Neural cell (in vitro differentiated cells): Measurements from ENCODE around the gene GFOD2. TPM values are rescaled to one million over a fixed set of nuclear protein-coding genes. Genes with fewer than 3 reads are reported as not detected.

Experiments
- H2AFZ ChIP-seq: fragments of 200-600, 300-800 bp; sonication (generic), shearing (Covaris generic); 2 replicates; pipeline ENCODE4 v1.6.0; 2014; ENCODE audit warnings: low read depth, mild to moderate bottlenecking, antibody characterized with exemption, low read length, moderate library complexity
- H3F3A ChIP-seq: fragments of 200-600 bp; shearing (Covaris generic); 2 replicates; pipeline ENCODE4 v1.6.1; 2016; ENCODE audit warnings: mild to moderate bottlenecking, moderate library complexity, mixed read lengths, antibody characterized with exemption, low read length; ENCODE audit not compliant: insufficient read depth, poor library complexity, severe bottlenecking
- H3K27ac ChIP-seq: fragments of 200-600, 300-800 bp; sonication (generic), shearing (Covaris generic); 2 replicates; pipeline ENCODE4 v1.5.1; 2014; ENCODE audit warnings: mild to moderate bottlenecking, low read length, moderate library complexity
- H3K27me3 ChIP-seq: fragments of 300-800, 200-600 bp; sonication (generic), shearing (Covaris generic); 2 replicates; pipeline ENCODE4 v1.6.0; 2014; ENCODE audit warnings: mild to moderate bottlenecking, low read depth, low read length, moderate library complexity; ENCODE audit not compliant: insufficient read depth
- H3K36me3 ChIP-seq: fragments of 300-800, 200-600 bp; sonication (generic), shearing (Covaris generic); 2 replicates; pipeline ENCODE4 v1.5.1; 2014; ENCODE audit warnings: mild to moderate bottlenecking, antibody characterized with exemption, low read length, moderate library complexity; ENCODE audit not compliant: insufficient read depth
- H3K4me2 ChIP-seq: fragments of 300-800, 200-600 bp; sonication (generic), shearing (Covaris generic); 2 replicates; pipeline ENCODE4 v1.6.0; 2014; ENCODE audit warnings: mild to moderate bottlenecking, low read length
- H3K4me3 ChIP-seq: fragments of 300-800, 200-600 bp; sonication (generic), shearing (Covaris generic); 2 replicates; pipeline ENCODE4 v1.5.1; 2014; ENCODE audit warnings: mild to moderate bottlenecking, low read length, moderate library complexity
- H3K79me2 ChIP-seq: fragments of 200-600 bp; shearing (Covaris generic); replicated peaks from 2 replicates; pipeline ENCODE4 v1.6.0; 2014; ENCODE audit warnings: mild to moderate bottlenecking, low read length, moderate library complexity; ENCODE audit not compliant: insufficient read depth
- H3K9ac ChIP-seq: fragments of 300-800, 200-600 bp; sonication (generic), shearing (Covaris generic); 2 replicates; pipeline ENCODE4 v1.6.1; 2016; ENCODE audit warnings: mild to moderate bottlenecking, low read length, mixed read lengths
- H3K9me2 ChIP-seq: fragments of 200-600 bp; shearing (Covaris generic); 2 replicates; pipeline ENCODE4 v1.6.1; 2016; ENCODE audit warnings: mild to moderate bottlenecking, low read length, mixed read lengths; ENCODE audit not compliant: insufficient read depth
- H3K9me3 ChIP-seq: fragments of 200-600, 300-800 bp; sonication (generic), shearing (Covaris generic); 2 replicates; pipeline ENCODE4 v1.6.1; 2016; ENCODE audit warnings: mild to moderate bottlenecking, mixed run types, low read length, moderate library complexity, mixed read lengths
- H4K20me1 ChIP-seq: fragments of 200-600 bp; shearing (Covaris generic); 2 replicates; pipeline ENCODE4 v1.6.1; 2016; ENCODE audit warnings: mild to moderate bottlenecking, mixed run types; ENCODE audit not compliant: insufficient read depth
- EP300 ChIP-seq: fragments of 450-650 bp; conservative IDR thresholded peaks from 2 replicates; pipeline ENCODE4 v1.6.1; 2014; ENCODE audit warnings: antibody characterized with exemption, mild to moderate bottlenecking, moderate library complexity; ENCODE audit not compliant: poor library complexity, severe bottlenecking
- EZH2 ChIP-seq: fragments of 200-600, 300-800 bp; shearing (Covaris generic), sonication (generic); IDR thresholded peaks from 2 replicates; pipeline ENCODE4 v1.6.1; 2014; ENCODE audit warnings: antibody characterized with exemption, low read length, borderline replicate concordance, mild to moderate bottlenecking; ENCODE audit not compliant: insufficient read depth, poor library complexity, severe bottlenecking
- MXI1 ChIP-seq: fragments of 450-650 bp; conservative IDR thresholded peaks from 2 replicates; pipeline ENCODE4 v1.6.1; 2014; ENCODE audit warnings: antibody characterized with exemption, mild to moderate bottlenecking; ENCODE audit not compliant: poor library complexity, severe bottlenecking
- POLR2AphosphoS5 ChIP-seq: IDR thresholded peaks from 2 replicates; pipeline ENCODE4 v1.6.1; 2012
- RAD21 ChIP-seq: fragments of 450-650 bp; conservative IDR thresholded peaks from 2 replicates; pipeline ENCODE4 v1.6.1; 2014; ENCODE audit warnings: antibody characterized with exemption, mild to moderate bottlenecking, moderate library complexity
- SMC3 ChIP-seq: fragments of 450-650 bp; conservative IDR thresholded peaks from 2 replicates; pipeline ENCODE4 v1.6.1; 2014; ENCODE audit warnings: antibody characterized with exemption, mild to moderate bottlenecking, moderate library complexity; ENCODE audit not compliant: poor library complexity
- TAF1 ChIP-seq: IDR thresholded peaks from 2 replicates; pipeline ENCODE4 v1.6.1; 2012; ENCODE audit warnings: low read depth
- polyA plus RNA-seq: library from polyadenylated mRNA; depleted of rRNA; stranded (reverse); fragments of >200 nt; gene quantifications from 2 replicates; pipeline ENCODE4 v1.2.3, GENCODE V29; 2014
- TF ChIP-seq, protein P1 (sequence below): IDR thresholded peaks from 2 replicates; pipeline ENCODE4 v1.6.1; 2012; ENCODE audit warnings: borderline replicate concordance
- TF ChIP-seq, protein P2 (sequence below): fragments of 450-650 bp; IDR thresholded peaks from 2 replicates; pipeline ENCODE4 v1.5.1; 2014; ENCODE audit warnings: antibody characterized with exemption, mild to moderate bottlenecking, moderate library complexity; ENCODE audit not compliant: poor library complexity, severe bottlenecking

Gene GFOD2
- polyA plus RNA-seq, 1 donor from 2014 or later = 88.4 TPM

DNA sequence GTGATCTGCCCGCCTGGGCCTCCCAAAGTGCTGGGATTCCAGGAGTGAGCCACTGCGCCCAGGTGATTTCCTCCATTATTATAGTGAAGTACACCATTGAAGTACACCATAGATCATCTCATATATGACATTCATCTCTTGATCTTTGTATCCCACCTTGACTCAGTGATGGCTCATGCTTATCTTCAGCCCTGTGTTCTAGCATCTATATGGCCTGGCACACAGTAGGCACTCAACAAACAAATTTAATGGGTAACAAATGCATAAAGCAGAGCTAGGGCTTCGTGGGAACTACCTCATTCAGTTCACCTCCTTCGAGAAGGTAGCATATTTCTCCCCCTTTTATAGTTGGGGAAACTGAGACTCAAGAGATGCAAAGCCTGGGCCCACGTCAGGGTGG is 53.5 kb downstream of the GFOD2 start:
- H3K27ac ChIP-seq = no peak overlapping the region

DNA sequence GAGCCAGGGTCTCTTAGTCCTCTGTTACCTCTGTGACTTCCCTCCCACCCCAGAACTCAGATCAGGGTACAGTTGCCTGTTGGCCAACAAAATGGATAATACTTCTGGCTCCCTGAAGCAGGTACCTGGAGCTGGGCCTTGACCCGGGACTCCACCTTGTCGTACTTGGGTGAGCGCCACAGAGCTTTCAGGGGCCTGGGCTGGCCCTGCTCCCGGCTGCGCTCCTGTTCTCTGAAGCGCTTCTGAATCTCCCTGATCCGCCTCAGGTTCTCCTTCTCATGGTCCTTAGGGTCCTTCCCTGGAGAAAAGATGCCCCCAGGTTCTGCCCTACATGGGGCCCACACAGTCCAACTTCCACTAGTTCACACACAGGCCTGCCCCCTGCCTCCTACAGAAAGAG is 54.2 kb downstream of the GFOD2 start:
- Histone ChIP-seq H3K27ac (no peak overlapping the region), H3K36me3 (no peaks in the 10 kb centered on the region), H3K27me3 (no peaks in the 10 kb centered on the region), H3K4me3 (no peak overlapping the region), H3K9ac (no peak overlapping the region), H4K20me1 (no peaks in the 10 kb centered on the region), H3F3A (no peaks in the 10 kb centered on the region), H2AFZ (no peak overlapping the region), H3K9me3 (no peaks in the 10 kb centered on the region), H3K4me2 (no peak overlapping the region), H3K9me2 (no peaks in the 10 kb centered on the region), H3K79me2 (peaks cover 3% of the 10 kb centered on the region)
- TF ChIP-seq, protein P1, sequence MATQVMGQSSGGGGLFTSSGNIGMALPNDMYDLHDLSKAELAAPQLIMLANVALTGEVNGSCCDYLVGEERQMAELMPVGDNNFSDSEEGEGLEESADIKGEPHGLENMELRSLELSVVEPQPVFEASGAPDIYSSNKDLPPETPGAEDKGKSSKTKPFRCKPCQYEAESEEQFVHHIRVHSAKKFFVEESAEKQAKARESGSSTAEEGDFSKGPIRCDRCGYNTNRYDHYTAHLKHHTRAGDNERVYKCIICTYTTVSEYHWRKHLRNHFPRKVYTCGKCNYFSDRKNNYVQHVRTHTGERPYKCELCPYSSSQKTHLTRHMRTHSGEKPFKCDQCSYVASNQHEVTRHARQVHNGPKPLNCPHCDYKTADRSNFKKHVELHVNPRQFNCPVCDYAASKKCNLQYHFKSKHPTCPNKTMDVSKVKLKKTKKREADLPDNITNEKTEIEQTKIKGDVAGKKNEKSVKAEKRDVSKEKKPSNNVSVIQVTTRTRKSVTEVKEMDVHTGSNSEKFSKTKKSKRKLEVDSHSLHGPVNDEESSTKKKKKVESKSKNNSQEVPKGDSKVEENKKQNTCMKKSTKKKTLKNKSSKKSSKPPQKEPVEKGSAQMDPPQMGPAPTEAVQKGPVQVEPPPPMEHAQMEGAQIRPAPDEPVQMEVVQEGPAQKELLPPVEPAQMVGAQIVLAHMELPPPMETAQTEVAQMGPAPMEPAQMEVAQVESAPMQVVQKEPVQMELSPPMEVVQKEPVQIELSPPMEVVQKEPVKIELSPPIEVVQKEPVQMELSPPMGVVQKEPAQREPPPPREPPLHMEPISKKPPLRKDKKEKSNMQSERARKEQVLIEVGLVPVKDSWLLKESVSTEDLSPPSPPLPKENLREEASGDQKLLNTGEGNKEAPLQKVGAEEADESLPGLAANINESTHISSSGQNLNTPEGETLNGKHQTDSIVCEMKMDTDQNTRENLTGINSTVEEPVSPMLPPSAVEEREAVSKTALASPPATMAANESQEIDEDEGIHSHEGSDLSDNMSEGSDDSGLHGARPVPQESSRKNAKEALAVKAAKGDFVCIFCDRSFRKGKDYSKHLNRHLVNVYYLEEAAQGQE = no peak
- TF ChIP-seq POLR2AphosphoS5 (no peak), EP300 (no peak), TAF1 (no peak), MXI1 (no peak), SMC3 (no peak), RAD21 (no peak), EZH2 (no peak)
- TF ChIP-seq, protein P2, sequence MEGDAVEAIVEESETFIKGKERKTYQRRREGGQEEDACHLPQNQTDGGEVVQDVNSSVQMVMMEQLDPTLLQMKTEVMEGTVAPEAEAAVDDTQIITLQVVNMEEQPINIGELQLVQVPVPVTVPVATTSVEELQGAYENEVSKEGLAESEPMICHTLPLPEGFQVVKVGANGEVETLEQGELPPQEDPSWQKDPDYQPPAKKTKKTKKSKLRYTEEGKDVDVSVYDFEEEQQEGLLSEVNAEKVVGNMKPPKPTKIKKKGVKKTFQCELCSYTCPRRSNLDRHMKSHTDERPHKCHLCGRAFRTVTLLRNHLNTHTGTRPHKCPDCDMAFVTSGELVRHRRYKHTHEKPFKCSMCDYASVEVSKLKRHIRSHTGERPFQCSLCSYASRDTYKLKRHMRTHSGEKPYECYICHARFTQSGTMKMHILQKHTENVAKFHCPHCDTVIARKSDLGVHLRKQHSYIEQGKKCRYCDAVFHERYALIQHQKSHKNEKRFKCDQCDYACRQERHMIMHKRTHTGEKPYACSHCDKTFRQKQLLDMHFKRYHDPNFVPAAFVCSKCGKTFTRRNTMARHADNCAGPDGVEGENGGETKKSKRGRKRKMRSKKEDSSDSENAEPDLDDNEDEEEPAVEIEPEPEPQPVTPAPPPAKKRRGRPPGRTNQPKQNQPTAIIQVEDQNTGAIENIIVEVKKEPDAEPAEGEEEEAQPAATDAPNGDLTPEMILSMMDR = no peak

More for the DNA sequence above, 53.5 kb downstream of the GFOD2 start:
- Histone ChIP-seq H3K9me3 (no peaks in the 10 kb centered on the region), H3K4me2 (no peak overlapping the region), H3K79me2 (peaks cover 3% of the 10 kb centered on the region), H3K9me2 (no peaks in the 10 kb centered on the region), H4K20me1 (no peaks in the 10 kb centered on the region), H3K36me3 (no peaks in the 10 kb centered on the region), H3K27me3 (no peaks in the 10 kb centered on the region), H3F3A (no peaks in the 10 kb centered on the region), H3K9ac (no peak overlapping the region), H2AFZ (no peak overlapping the region), H3K4me3 (peak overlapping the region; percentile 70)
- no peak for TF ChIP-seq MXI1
- no peak for TF ChIP-seq TAF1
- TF ChIP-seq, protein P2 = no peak
- TF ChIP-seq, protein P1 = no peak
- no peak for TF ChIP-seq EZH2
- TF ChIP-seq EP300 = no peak
- no peak for TF ChIP-seq SMC3
- TF ChIP-seq RAD21 = no peak
- TF ChIP-seq POLR2AphosphoS5 = no peak
